Heart left ventricle (tissue), 16 donors: ENCODE measurements around the gene SLC37A1. TPM values are rescaled to one million over a fixed set of nuclear protein-coding genes. Genes with fewer than 3 reads are reported as not detected.

ENCODE experiments used
- ATAC-seq, 4 donors: fragments of 200-7000 bp; cut with Tn5 transposase; one replicate each; pipeline ENCODE4 v1.9.1; 2020 to 2022; ENCODE audit warnings: moderate library complexity in 4 of 4, mild to moderate bottlenecking in 3 of 4, moderate number of reproducible peaks in 1 of 4
- DNase-seq, 5 donors: peaks; one replicate each; pipeline ENCODE4 v3.0.0-alpha.2; 2020
- H3K27ac ChIP-seq, 12 donors: fragments of 200-600 bp; sonication (generic) in 4 of 12; one replicate each; pipeline versions ENCODE4 v1.5.0 to v1.8.0; 2016 to 2022; ENCODE audit warnings: mild to moderate bottlenecking in 2 of 12
- H3K27me3 ChIP-seq, 9 donors: fragments of 200-600 bp; sonication (generic) in 2 of 9; one replicate each; pipeline versions ENCODE4 v1.5.1 to v1.8.0; 2016 to 2022; ENCODE audit warnings: mild to moderate bottlenecking in 3 of 9
- H3K36me3 ChIP-seq, 9 donors: fragments of 200-600 bp; sonication (generic) in 2 of 9; one replicate each; pipeline versions ENCODE4 v1.5.0 to v1.8.0; 2018 to 2022; ENCODE audit warnings: mild to moderate bottlenecking in 2 of 9
- H3K4me1 ChIP-seq, 12 donors: fragments of 200-600 bp; sonication (generic) in 4 of 12; one replicate each; pipeline versions ENCODE4 v1.5.0 to v1.8.0; 2016 to 2022; ENCODE audit warnings: mild to moderate bottlenecking in 3 of 12
- H3K4me3 ChIP-seq, 12 donors: fragments of 200-600 bp; sonication (generic) in 4 of 12; one replicate each; pipeline versions ENCODE4 v1.5.0 to v1.8.0; 2017 to 2022; ENCODE audit warnings: mild to moderate bottlenecking in 9 of 12, moderate library complexity in 4 of 12
- H3K9me3 ChIP-seq, 12 donors: fragments of 200-600 bp; sonication (generic) in 4 of 12; one replicate each; pipeline versions ENCODE4 v1.5.0 to v1.8.0; 2016 to 2022; ENCODE audit warnings: mild to moderate bottlenecking in 1 of 12
- POLR2A ChIP-seq, 2 donors: fragments of 450-650 bp; IDR thresholded peaks; one replicate each; pipeline ENCODE4 v1.6.1; 2017; ENCODE audit warnings: antibody characterized with exemption in 2 of 2, mild to moderate bottlenecking in 2 of 2, moderate library complexity in 2 of 2
- WGBS, 4 donors: extraction: QIAGEN DNeasy Blood & Tissue Kit in 2 of 4; methylation state at CpG; one replicate each; pipeline versions ENCODE4 v1.1.5 to v1.1.7; 2013 to 2018; 5-methylcytosine and 5-hydroxymethylcytosine counted together
- intact Hi-C, 10 donors: fragments of 100-400 bp; cut with DNase I; formaldehyde crosslinking; loops; one replicate each; pipeline versions ENCODE4 v1.11.1 to v1.14.2; 2022
- polyA plus RNA-seq, 2 donors: library from polyadenylated mRNA; stranded (reverse); fragments of 200-250 nt; gene quantifications; one replicate each; pipeline ENCODE4 v1.2.3, GENCODE V29; 2013
- total RNA-seq, 9 donors: library from RNA; depleted of rRNA in 2 of 9; stranded (reverse); fragments of >200 nt in 2 of 9; fragmentation: NEBNext Ultra II Directional in 3 of 9; extraction: Animal tissue kit (Norgen Biotek cat#: 25700) in 3 of 9; gene quantifications; one replicate each; pipeline versions ENCODE4 v1.1.0 to v1.2.4, GENCODE V29; 2016 to 2023
- TF ChIP-seq, protein P1 (sequence below), 12 donors: fragments of 200-600 bp; sonication (generic) in 4 of 12; IDR thresholded peaks; one replicate each; pipeline versions ENCODE4 v1.5.0 to v1.8.0; 2018 to 2022; ENCODE audit warnings: antibody characterized with exemption in 12 of 12, mild to moderate bottlenecking in 5 of 12
- donor health status: ischemic (EF 13 %, LVEDD 7.1; RV severe dilation, severe dysfunction).
- donor health status: healthy with polysubstance abuse.
- donor health status: DM: no; HTN: yes; CAD: no.
- donor health status: DM: no; HTN: no; CAD: no.
- donor health status: ischemic (EF 25% LVEDD 6.9; RV normal size, moderate dysfunction).
- donor health status: ischemic (EF 25% LVEDD 5.7; RV mildly dilated, moderate dysfunction).
- donor health status: healthy.
- donor health status: DM: yes; HTN: yes; CAD: no.
- donor health status: ischemic (EF 35%, LVEDD 5.7; RV mildly dilated, moderate dysfunction).
- donor health status: nonischemic (EF 11% LVEDD 7.7; RV severe dilation, severe dysfunction).
- donor health status: DM: yes; HTN: yes; CAD: no.
- donor health status: PGD.
- donor health status: ischemic (EF 29% LVEDD 5.4; RV normal size, mild dysfunction).
- donor health status: nonischemic (EF 23%, LVEDD 6.1; RV moderate dilation, normal function).

The SLC37A1 gene
- total and polyA plus RNA-seq, 11 donors, result 2.2 to 13.0 (median 3.8) TPM

DNA sequence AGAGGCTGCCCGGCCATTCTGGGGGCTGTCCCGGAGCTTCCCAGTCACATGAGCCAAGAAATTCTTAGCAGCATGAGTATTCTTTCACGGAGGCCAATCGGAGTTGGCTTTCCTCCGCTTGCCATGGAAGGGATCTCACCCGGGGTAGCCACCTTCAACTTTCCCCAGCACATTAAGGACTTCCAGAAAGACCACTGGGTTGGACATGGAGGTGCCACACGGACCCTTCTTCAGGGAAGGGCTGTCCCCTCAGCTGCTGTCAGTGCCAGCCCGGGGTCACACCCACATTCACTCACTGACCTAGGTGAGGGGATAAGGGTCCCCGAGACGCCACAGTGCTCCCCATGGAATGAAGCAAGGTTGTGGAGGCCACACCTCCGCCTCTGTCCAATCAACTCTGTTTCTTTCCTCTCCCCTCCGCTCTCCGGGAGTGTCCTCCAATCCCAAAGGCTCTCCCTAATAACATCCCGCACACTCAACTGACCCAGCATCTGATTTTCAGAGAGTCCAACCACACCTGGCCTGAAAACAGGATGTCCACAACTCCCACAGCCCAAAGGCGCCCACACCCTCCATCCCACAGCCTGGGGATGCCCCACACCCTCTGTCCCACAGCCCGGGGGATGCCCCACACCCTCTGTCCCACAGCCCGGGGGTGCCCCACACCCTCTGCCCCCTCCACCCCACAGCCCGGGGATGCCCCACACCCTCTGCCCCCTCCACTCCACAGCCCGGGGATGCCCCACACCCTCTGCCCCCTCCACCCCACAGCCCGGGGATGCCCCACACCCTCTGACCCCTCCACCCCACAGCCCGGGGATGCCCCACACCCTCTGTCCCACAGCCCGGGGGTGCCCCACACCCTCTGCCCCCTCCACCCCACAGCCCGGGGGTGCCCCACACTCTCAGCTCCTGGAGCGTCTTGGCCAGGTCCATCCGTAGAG lies 37.0 kb upstream of the SLC37A1 start:
- DNase-seq (peak in 1 of 5 donors; percentile 12), ATAC-seq (no peak)
- no peaks in the 10 kb centered on the region for H3K36me3 ChIP-seq
- H3K4me1 ChIP-seq, result no peaks in the 10 kb centered on the region
- intact Hi-C loops, result no loop called here
- no peak overlapping the region for H3K4me3 ChIP-seq
- H3K27me3 ChIP-seq, result peaks cover 0 to 3% (median 0%) of the 10 kb centered on the region in 9 donors
- H3K27ac ChIP-seq, result no peak overlapping the region
- no peaks in the 10 kb centered on the region for H3K9me3 ChIP-seq
- TF ChIP-seq POLR2A (IDR thresholded peaks at IDR 0.05), result no peak
- TF ChIP-seq, protein P1, sequence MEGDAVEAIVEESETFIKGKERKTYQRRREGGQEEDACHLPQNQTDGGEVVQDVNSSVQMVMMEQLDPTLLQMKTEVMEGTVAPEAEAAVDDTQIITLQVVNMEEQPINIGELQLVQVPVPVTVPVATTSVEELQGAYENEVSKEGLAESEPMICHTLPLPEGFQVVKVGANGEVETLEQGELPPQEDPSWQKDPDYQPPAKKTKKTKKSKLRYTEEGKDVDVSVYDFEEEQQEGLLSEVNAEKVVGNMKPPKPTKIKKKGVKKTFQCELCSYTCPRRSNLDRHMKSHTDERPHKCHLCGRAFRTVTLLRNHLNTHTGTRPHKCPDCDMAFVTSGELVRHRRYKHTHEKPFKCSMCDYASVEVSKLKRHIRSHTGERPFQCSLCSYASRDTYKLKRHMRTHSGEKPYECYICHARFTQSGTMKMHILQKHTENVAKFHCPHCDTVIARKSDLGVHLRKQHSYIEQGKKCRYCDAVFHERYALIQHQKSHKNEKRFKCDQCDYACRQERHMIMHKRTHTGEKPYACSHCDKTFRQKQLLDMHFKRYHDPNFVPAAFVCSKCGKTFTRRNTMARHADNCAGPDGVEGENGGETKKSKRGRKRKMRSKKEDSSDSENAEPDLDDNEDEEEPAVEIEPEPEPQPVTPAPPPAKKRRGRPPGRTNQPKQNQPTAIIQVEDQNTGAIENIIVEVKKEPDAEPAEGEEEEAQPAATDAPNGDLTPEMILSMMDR (IDR thresholded peaks at IDR 0.05), result no peak
- 85 to 89% (median 88%) methylated on average over 24 to 25 of the region's 25 CpGs for WGBS, 4 donors

DNA sequence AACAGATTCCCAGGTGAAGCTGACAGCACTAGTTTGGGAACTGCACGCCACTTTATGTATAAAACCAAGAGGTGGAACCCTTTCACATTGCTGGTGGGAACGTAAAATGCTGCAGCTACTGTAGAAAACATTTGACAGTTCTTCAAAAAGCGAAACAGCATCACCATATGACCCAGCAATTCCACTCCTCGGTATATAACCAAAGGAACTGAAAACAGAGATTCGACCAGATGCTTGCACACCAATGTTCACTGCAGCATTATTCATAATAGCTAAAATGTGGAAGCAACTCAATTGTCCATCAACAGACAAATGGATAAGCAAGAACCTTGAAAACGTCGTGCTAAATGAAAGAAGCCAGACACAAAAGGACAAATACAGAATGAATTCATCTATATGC lies 35.1 kb upstream of the SLC37A1 start:
- ATAC-seq (no peak), DNase-seq (no peak)
- no peaks in the 10 kb centered on the region for H3K9me3 ChIP-seq
- no peaks in the 10 kb centered on the region for H3K4me1 ChIP-seq
- no peak overlapping the region for H3K4me3 ChIP-seq
- no peaks in the 10 kb centered on the region for H3K36me3 ChIP-seq
- H3K27me3 ChIP-seq, result peaks cover 0 to 3% (median 0%) of the 10 kb centered on the region in 9 donors
- TF ChIP-seq, protein P1 (IDR thresholded peaks at IDR 0.05), result no peak
- TF ChIP-seq POLR2A (IDR thresholded peaks at IDR 0.05), result no peak
- no peak overlapping the region for H3K27ac ChIP-seq
- intact Hi-C loops, result no loop called here
- 82 to 88% (median 85%) methylated on average over 7 of the region's 7 CpGs for WGBS, 4 donors

DNA sequence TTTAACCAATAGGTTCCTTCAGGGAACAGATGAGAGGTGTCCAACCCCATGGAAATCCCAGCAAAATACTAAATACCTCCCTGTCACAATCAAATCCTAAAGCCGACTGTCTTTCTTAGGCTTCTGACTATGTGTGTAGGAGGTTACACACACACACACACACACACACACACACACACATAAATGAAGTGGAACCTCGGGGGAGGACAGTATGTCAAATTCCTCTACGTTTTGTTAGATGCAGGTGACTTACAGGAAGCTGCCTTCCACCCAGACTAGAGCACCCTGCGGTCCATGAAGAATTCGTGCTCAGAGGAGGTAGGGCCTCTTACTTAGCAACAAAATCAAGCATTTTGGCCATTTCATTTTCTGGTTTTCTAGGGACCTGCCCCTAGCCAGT lies 34.1 kb upstream of the SLC37A1 start:
- H3K4me1 ChIP-seq, result no peaks in the 10 kb centered on the region
- no peak for DNase-seq
- intact Hi-C loops, result no loop called here
- no peak overlapping the region for H3K27ac ChIP-seq
- no peaks in the 10 kb centered on the region for H3K9me3 ChIP-seq
- no peak overlapping the region for H3K4me3 ChIP-seq
- no peaks in the 10 kb centered on the region for H3K36me3 ChIP-seq
- WGBS, 4 donors, result 64 to 74% (median 69%) methylated on average over 5 of the region's 5 CpGs
- no peak for ATAC-seq
- peaks cover 0 to 3% (median 0%) of the 10 kb centered on the region in 9 donors for H3K27me3 ChIP-seq
- TF ChIP-seq, protein P1 (IDR thresholded peaks at IDR 0.05), result no peak
- TF ChIP-seq POLR2A (IDR thresholded peaks at IDR 0.05), result no peak

DNA sequence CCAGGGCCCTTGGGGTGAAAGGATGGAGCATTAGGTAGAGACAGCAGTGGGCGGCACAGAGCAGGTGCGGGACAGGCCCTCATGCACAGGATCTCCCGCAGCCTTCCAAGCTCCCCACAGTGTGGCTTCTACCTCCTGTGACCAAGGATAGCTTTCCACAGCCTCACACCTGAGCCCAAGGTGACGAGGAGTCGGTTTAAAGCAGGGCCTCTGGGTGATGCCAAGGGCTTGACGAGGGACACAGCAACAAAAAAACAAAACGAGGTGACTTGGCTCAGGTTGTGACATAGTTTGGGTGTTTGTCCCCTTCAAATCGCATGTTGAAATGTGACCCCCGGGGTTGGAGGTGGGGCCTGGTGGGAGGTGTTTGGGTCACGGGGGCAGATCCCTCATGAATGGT lies 32.9 kb upstream of the SLC37A1 start:
- DNase-seq (no peak), ATAC-seq (no peak)
- Histone ChIP-seq H3K4me3 (no peak overlapping the region), H3K36me3 (no peaks in the 10 kb centered on the region), H3K4me1 (no peaks in the 10 kb centered on the region), H3K27me3 (peaks cover 0 to 3% (median 0%) of the 10 kb centered on the region in 9 donors), H3K9me3 (no peaks in the 10 kb centered on the region), H3K27ac (no peak overlapping the region)
- no peak for TF ChIP-seq POLR2A (IDR thresholded peaks at IDR 0.05)
- TF ChIP-seq, protein P1 (IDR thresholded peaks at IDR 0.05), result no peak
- intact Hi-C loops, result loop anchor here in 1 of 10 donors (10.0 kb wide), 1 partner anchor 234 kb away; no protein-coding TSS in a partner anchor
- whole genome bisulfite sequencing, 4 donors, result 86 to 88% (median 87%) methylated on average over 10 of the region's 10 CpGs
